HepG2 (cell line): ENCODE measurements around the gene TMIGD2. TPM values are rescaled to one million over a fixed set of nuclear protein-coding genes. Genes with fewer than 3 reads are reported as not detected.

ENCODE experiments used
- HDAC2 ChIP-seq: sonication (generic); formaldehyde crosslinking; IDR thresholded peaks from 2 replicates; pipeline ENCODE4 v1.4.0; 2020; ENCODE audit warnings: missing genetic modification reagents
- HOXD1 ChIP-seq: sonication (generic); formaldehyde crosslinking; IDR thresholded peaks from 2 replicates; pipeline ENCODE4 v1.5.0; 2020; ENCODE audit warnings: missing genetic modification reagents
- KDM4B ChIP-seq: sonication (generic); formaldehyde crosslinking; IDR thresholded peaks from 2 replicates; pipeline ENCODE4 v1.4.0; 2020; ENCODE audit warnings: missing genetic modification reagents
- LBX2 ChIP-seq: sonication (generic); formaldehyde crosslinking; IDR thresholded peaks from 2 replicates; pipeline ENCODE4 v1.5.0; 2020; ENCODE audit warnings: missing genetic modification reagents, mild to moderate bottlenecking, borderline replicate concordance
- MXD4 ChIP-seq: IDR thresholded peaks from 2 replicates; pipeline ENCODE4 v1.6.1; 2016; ENCODE audit warnings: mild to moderate bottlenecking, missing biosample characterization, missing genetic modification reagents
- NFAT5 ChIP-seq: sonication (generic); formaldehyde crosslinking; IDR thresholded peaks from 2 replicates; pipeline ENCODE4 v1.4.0; 2020; ENCODE audit warnings: missing genetic modification reagents
- REPIN1 ChIP-seq: sonication (generic); formaldehyde crosslinking; IDR thresholded peaks from 2 replicates; pipeline ENCODE4 v1.8.0; 2022; ENCODE audit warnings: missing genetic modification reagents, low read depth, mild to moderate bottlenecking, borderline replicate concordance
- THAP8 ChIP-seq: sonication (generic); formaldehyde crosslinking; IDR thresholded peaks from 2 replicates; pipeline ENCODE4 v1.5.1; 2020; ENCODE audit warnings: missing genetic modification reagents, mild to moderate bottlenecking, borderline replicate concordance
- THRA ChIP-seq: sonication (generic); formaldehyde crosslinking; IDR thresholded peaks from 2 replicates; pipeline ENCODE4 v1.4.0; 2020; ENCODE audit warnings: missing genetic modification reagents, borderline replicate concordance
- ZBTB21 ChIP-seq: sonication (generic); formaldehyde crosslinking; IDR thresholded peaks from 2 replicates; pipeline ENCODE4 v1.4.0; 2020; ENCODE audit warnings: missing genetic modification reagents
- ZNF276 ChIP-seq: sonication (generic); formaldehyde crosslinking; IDR thresholded peaks from 2 replicates; pipeline ENCODE4 v1.4.0; 2020; ENCODE audit warnings: mild to moderate bottlenecking, low read depth, missing genetic modification reagents
- ZNF772 ChIP-seq: sonication (generic); formaldehyde crosslinking; IDR thresholded peaks from 2 replicates; pipeline ENCODE4 v1.5.0; 2020; ENCODE audit warnings: mild to moderate bottlenecking, missing genetic modification reagents
- ZNF850 ChIP-seq: sonication (generic); formaldehyde crosslinking; conservative IDR thresholded peaks from 2 replicates; pipeline ENCODE4 v1.9.0; 2021; ENCODE audit warnings: mild to moderate bottlenecking, missing genetic modification reagents
- polyA plus RNA-seq, 8 experiments: library from polyadenylated mRNA; depleted of rRNA in 3 of 8; stranded (reverse) in 7 of 8; unstranded in 1 of 8; fragments of >200 nt; fragmentation: Illumina TruSeq in 4 of 8; extraction: Trizol in 4 of 8; gene quantifications; 2 replicates each; pipeline versions ENCODE4 v1.2.1 to v1.2.3, GENCODE V29; 2011 to 2016; ENCODE audit warnings: low read depth in 4 of 8, missing spikeins in 1 of 8, mixed read lengths in 1 of 8; ENCODE audit not compliant: insufficient read depth in 1 of 8
- total RNA-seq, 5 experiments: library from RNA; depleted of rRNA; stranded (reverse); fragments of >200 nt; fragmentation: Illumina TruSeq; extraction: Trizol; gene quantifications; 2 replicates each; pipeline ENCODE4 v1.2.3, GENCODE V29; 2016; ENCODE audit warnings: low read depth in 1 of 5

Gene TMIGD2
- total and polyA plus RNA-seq, 2 of the 13 experiments (the other 11 are each of a cell fraction or from before 2014, with no cell fraction given) = 0.11 to 1.0 TPM

GRCh38 chr19:4342615-4343369, 40.6 kb upstream of the TMIGD2 start (continued):
- TF ChIP-seq LBX2 = no peak
- TF ChIP-seq NFAT5 (CRISPR knock-in tag) = 0 out of 2 replicates have a peak, but pooled peaks have one; percentile 32
- TF ChIP-seq MXD4 (CRISPR knock-in tag) = peak; percentile 48; the same call in 1 of the 2 replicates
- TF ChIP-seq THAP8 (CRISPR knock-in tag) = no peak
- peak; percentile 41; the same call in 1 of the 2 replicates for TF ChIP-seq HDAC2 (CRISPR knock-in tag)
- TF ChIP-seq ZNF276 (CRISPR knock-in tag) = no peak
- TF ChIP-seq THRA (CRISPR knock-in tag) = no peak; the same call in 1 of the 2 replicates
- TF ChIP-seq REPIN1 (CRISPR knock-in tag) = peak; percentile 52; the same call in 1 of the 2 replicates
- peak; percentile 10 for TF ChIP-seq ZNF772 (CRISPR knock-in tag)
- peak; percentile 92; the same call in 1 of the 2 replicates for TF ChIP-seq ZNF850
- no peak for TF ChIP-seq HOXD1 (CRISPR knock-in tag)
- no peak for TF ChIP-seq ZBTB21 (CRISPR knock-in tag)
- TF ChIP-seq KDM4B = 0 out of 2 replicates have a peak, but pooled peaks have one; percentile 26
